Loucy (cell line): ENCODE measurements around the gene MATK.

Experiments
- EZH2phosphoT487 ChIP-seq: fragments of 200-600 bp; IDR thresholded peaks from 2 replicates; pipeline ENCODE4 v1.6.1; 2018; ENCODE audit warnings: antibody characterized with exemption, mild to moderate bottlenecking, moderate library complexity, borderline replicate concordance
- TF ChIP-seq, protein P1 (sequence below): fragments of 200-600 bp; sonication (generic); conservative IDR thresholded peaks from 2 replicates; pipeline ENCODE4 v1.5.1; 2014; ENCODE audit warnings: mild to moderate bottlenecking, antibody characterized with exemption, low read length

DNA sequence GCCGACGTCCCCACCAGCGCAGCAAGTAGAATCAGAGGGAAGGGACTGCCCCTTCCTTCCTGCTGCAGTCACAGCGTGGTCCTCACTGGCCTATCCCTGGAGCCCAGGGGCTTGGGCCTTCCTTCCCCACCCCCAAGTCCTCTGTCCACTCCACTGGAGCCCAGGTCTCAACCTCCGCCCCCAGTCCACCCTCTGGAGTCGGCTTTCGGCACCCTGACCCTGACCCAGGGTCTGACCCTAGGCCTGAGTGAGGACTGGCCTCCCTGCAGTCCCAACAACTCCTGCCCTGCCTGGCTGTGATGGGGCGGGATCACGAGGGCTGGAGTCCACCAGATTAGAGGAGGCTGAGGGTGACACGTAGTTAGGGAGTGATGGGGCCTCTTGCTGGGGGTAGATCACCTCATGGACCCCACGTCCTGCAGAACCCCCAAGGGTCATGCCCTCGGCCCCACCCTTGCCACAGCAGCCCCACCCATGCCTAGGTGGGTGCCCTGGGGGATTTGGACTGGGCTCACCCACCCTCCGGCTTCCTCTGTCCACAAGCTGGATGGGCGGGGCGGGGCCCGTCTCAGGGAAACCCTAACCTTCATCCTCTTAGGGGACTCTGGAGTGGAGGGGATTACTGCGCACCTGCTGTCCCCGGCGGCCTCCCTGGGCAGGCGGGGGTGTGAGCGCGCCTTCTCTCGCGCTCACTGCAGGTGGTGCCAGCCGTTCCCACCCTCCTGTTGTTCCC is 18.0 kb downstream of the MATK start:
- TF ChIP-seq, protein P1, sequence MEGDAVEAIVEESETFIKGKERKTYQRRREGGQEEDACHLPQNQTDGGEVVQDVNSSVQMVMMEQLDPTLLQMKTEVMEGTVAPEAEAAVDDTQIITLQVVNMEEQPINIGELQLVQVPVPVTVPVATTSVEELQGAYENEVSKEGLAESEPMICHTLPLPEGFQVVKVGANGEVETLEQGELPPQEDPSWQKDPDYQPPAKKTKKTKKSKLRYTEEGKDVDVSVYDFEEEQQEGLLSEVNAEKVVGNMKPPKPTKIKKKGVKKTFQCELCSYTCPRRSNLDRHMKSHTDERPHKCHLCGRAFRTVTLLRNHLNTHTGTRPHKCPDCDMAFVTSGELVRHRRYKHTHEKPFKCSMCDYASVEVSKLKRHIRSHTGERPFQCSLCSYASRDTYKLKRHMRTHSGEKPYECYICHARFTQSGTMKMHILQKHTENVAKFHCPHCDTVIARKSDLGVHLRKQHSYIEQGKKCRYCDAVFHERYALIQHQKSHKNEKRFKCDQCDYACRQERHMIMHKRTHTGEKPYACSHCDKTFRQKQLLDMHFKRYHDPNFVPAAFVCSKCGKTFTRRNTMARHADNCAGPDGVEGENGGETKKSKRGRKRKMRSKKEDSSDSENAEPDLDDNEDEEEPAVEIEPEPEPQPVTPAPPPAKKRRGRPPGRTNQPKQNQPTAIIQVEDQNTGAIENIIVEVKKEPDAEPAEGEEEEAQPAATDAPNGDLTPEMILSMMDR = no peak
- TF ChIP-seq EZH2phosphoT487 = no peak
